GM12875 (cell line): ENCODE data around the gene NDUFS7.

Source experiments
- H3K4me3 ChIP-seq: one replicate; pipeline ENCODE4 v1.5.1; 2011; ENCODE audit warnings: low read depth, low read length, control low read depth
- TF ChIP-seq, protein P1 (sequence below): IDR thresholded peaks from 2 replicates; pipeline ENCODE4 v1.5.1; 2011; ENCODE audit warnings: low read depth, mild to moderate bottlenecking, control low read depth, inconsistent platforms, low read length, moderate library complexity, borderline replicate concordance; ENCODE audit not compliant: insufficient read depth

Gene NDUFS7

DNA sequence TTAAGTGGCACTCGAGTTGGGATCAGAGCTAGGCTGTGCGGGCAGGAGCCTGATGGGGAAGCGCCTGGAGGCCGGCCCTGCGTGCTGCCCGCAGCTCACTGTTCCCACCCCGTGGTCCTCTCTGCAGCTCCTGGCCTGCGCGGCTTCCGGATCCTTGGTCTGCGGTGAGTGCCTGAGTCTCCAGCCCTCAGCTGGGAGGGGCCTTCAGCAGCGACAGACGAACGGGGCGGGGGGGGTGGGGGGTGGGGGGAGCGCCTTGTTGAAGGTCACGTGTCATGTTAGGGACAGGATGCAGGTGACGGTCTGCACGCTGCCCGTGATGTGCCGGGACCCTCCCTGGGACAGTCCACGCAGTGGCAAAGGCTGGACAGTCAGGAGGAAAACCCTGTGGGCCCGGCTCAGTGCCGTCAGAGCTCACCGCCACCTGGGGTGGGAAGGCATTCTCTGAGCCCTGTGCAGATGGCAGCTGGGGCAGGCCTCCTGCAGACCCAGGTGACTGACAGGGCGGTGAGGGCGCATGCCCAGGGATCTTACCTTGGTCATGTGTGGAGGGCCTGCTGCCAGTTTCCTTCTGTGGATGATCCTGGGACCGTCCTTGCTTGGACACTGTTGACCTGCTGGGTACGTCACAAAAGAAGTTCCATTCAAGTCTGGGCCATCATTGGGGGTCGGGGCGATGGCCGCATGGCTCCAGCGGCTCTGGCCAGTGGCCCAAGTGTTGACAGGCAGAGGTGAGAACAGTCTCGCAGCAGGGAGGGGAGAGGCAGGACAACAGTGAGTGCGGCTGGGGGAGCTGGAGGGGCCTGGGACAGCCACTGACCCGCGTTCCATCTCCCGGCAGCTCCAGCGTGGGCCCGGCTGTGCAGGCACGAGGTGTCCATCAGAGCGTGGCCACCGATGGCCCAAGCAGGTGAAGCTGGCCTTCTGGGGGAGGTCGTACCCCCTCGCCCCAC, 4.3 kb downstream of the NDUFS7 start:
- TF ChIP-seq, protein P1, sequence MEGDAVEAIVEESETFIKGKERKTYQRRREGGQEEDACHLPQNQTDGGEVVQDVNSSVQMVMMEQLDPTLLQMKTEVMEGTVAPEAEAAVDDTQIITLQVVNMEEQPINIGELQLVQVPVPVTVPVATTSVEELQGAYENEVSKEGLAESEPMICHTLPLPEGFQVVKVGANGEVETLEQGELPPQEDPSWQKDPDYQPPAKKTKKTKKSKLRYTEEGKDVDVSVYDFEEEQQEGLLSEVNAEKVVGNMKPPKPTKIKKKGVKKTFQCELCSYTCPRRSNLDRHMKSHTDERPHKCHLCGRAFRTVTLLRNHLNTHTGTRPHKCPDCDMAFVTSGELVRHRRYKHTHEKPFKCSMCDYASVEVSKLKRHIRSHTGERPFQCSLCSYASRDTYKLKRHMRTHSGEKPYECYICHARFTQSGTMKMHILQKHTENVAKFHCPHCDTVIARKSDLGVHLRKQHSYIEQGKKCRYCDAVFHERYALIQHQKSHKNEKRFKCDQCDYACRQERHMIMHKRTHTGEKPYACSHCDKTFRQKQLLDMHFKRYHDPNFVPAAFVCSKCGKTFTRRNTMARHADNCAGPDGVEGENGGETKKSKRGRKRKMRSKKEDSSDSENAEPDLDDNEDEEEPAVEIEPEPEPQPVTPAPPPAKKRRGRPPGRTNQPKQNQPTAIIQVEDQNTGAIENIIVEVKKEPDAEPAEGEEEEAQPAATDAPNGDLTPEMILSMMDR: no peak
- H3K4me3 ChIP-seq: no peak overlapping the region

DNA sequence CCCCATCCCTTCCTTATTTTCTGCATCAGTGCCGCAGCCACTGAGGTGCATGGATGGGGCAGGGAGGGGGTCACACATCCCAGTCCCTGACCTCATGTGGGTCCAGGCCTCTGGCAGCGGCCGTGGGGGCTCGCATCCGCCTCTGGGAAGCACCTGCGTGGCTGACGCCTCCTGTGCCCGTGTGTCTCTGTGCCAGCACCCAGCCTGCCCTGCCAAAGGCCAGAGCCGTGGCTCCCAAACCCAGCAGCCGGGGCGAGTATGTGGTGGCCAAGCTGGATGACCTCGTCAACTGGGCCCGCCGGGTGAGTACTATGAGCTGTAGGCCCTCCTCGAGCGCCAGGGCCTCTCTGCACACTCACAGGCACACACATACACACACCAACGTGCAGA, 4.9 kb downstream of the NDUFS7 start:
- TF ChIP-seq, protein P1: no peak
- no peak overlapping the region for H3K4me3 ChIP-seq

DNA sequence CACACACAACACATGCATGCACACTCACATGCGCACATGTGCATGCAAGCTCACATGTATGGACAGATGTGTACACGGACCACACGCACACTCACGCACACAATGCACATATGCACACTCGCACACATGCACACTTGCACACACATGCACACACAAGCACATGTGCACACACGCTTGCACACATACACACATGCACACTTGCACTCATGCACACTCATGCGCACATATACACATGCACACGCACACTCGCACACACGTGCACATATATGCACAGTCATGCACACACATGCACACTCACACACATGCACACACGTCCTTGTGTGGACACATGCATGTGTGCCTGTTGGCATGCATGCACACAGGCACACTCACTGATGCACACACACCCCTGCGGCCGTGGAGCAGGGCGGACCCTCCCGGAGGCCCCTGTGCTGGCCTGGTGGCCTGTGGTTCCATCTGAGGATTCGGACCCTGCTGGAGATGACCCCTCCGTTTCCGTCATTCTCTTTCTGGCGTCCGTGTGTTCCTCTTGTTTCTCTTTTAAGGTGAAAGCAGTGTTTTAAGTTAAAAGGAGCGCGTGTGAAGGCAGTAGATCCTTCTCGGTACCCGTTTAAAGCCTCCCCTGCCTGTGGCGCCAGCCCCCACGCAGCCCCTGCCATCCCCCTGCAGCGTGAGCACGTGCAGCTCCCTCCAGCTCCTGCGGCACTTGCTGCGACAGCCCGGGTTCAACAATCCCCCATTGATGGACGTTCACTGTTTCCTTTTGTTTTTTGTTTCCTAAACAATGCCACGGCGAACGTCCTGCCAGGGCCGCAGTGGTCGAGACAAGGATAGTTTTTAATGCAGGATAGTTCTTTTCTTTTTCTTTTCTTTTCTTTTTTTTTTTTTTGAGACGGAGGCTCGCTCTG, 5.6 kb downstream of the NDUFS7 start:
- no peak overlapping the region for H3K4me3 ChIP-seq
- TF ChIP-seq, protein P1: no peak

DNA sequence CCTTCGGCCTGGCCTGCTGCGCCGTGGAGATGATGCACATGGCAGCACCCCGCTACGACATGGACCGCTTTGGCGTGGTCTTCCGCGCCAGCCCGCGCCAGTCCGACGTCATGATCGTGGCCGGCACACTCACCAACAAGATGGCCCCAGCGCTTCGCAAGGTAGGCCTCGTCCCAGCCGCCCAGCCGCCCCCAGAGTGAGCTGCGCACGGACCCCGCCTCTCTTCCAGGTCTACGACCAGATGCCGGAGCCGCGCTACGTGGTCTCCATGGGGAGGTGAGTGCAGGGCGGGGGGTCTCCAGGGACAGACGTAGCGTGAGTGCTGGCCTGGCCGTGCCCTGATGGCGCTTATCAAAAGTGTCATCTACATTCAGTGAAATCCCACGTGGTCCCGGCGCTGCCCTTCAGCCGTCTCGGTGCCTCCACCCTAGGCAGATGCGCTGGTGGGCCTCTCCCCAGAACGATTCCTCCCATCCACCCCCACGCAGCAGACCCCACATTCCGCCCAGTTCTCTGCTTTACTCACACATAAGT, 7.2 kb downstream of the NDUFS7 start:
- no peak overlapping the region for H3K4me3 ChIP-seq
- TF ChIP-seq, protein P1: no peak

DNA sequence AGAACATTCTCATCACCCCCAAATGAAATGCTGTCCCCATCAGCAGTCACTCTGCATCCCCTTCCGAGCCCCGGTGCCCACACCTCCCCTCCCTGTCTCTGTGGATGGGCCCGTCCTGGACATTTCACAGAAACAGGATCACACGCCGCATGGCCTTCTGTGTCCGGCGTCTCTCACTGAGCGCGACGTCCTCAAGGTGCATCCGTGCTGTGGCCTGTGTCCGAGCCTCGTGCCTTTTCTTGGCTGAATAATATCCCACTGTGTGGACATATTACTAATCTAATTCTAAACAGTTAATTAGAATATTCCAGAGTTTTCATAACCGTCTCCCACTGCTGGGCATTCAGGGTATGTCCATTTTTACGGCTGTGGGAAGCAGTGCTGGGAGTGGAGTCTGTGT, 8.7 kb downstream of the NDUFS7 start:
- TF ChIP-seq, protein P1: no peak
- H3K4me3 ChIP-seq: no peak overlapping the region

DNA sequence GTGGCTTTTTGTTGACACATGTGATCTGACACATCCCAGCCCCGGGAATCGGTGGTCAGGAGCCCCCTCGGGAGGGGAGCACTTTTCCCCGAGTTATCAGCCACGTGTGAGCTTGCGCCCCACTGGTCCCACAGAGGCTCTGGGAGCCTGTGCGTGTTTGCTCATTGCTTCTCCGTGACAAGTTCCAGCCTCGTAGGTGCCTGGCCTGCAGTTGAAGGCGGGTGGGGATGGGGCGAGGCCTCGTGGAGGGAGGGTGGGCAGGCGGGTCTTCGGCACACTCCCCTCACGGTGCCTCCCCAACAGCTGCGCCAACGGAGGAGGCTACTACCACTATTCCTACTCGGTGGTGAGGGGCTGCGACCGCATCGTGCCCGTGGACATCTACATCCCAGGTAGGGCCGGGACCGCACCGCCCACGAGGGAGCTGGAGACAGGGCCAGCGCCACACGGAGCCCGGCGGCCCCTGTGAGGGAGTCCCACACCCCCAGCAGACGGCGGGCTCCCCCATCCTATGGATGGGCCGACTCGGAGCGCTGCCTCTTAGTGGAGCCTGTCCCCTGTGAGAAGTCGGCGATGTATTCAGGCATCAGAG, 9.3 kb downstream of the NDUFS7 start:
- no peak overlapping the region for H3K4me3 ChIP-seq
- TF ChIP-seq, protein P1: no peak
